Fibroblast of villous mesenchyme (primary cell): Measurements from ENCODE around the gene NABP2. TPM values are rescaled to one million over a fixed set of nuclear protein-coding genes. Genes with fewer than 3 reads are reported as not detected.
A peak's percentile ranks its signal among the peaks of the same experiment; 100 is the strongest.
"Not testable (repeated sequence)": the region's sequence is repeated elsewhere in the genome, so short reads cannot be mapped to it uniquely, and the experiment has no call there.

Experiments used
- DNase-seq: peaks from one replicate; pipeline ENCODE4 v3.0.0-alpha.2; 2010; ENCODE audit warnings: low read depth
- H3K4me3 ChIP-seq: 2 replicates; pipeline ENCODE4 v1.5.1; 2011; ENCODE audit warnings: low read depth, mild to moderate bottlenecking, low read length
- CTCF ChIP-seq: IDR thresholded peaks from 2 replicates; pipeline ENCODE4 v1.5.1; 2012; ENCODE audit warnings: low read depth, mild to moderate bottlenecking, low read length; ENCODE audit not compliant: insufficient read depth
- total RNA-seq: library from RNA; depleted of rRNA; stranded (reverse); fragments of >200 nt; gene quantifications from 2 replicates; pipeline ENCODE4 v1.2.3, GENCODE V29; 2012

The NABP2 gene
- total RNA-seq, 1 donor: 23.3 TPM

GRCh38 chr12:56258820-56259183 lies 34.7 kb downstream of the NABP2 start:
- TF ChIP-seq CTCF: no peak
- DNase-seq: no peak
- peak overlapping the region; percentile 72 for H3K4me3 ChIP-seq

GRCh38 chr12:56260380-56260779 lies 36.2 kb downstream of the NABP2 start:
- no peak for DNase-seq

GRCh38 chr12:56260921-56261320 lies 36.8 kb downstream of the NABP2 start:
- DNase-seq: no peak
- H3K4me3 ChIP-seq: no peak overlapping the region
- TF ChIP-seq CTCF: no peak

More at GRCh38 chr12:56260380-56260779, 36.2 kb downstream of the NABP2 start:
- H3K4me3 ChIP-seq: no peak overlapping the region
- TF ChIP-seq CTCF: no peak

- no peak overlapping the region for H3K4me3 ChIP-seq
- TF ChIP-seq CTCF: no peak
- DNase-seq: peak; percentile 74
Observed at GRCh38 chr12:56261503-56262232, 37.5 kb downstream of the NABP2 start.

GRCh38 chr12:56262955-56263354 lies 38.8 kb downstream of the NABP2 start:
- not testable (repeated sequence) for DNase-seq, H3K4me3 ChIP-seq

GRCh38 chr12:56266068-56266692 lies 42.0 kb downstream of the NABP2 start:
- H3K4me3 ChIP-seq: peak overlapping the region; percentile 70

GRCh38 chr12:56266693-56267442 lies 42.7 kb downstream of the NABP2 start, which contains the start of gene COQ10A:
COQ10A (plus strand) TSS chr12:56266942; CDS start chr12:56267119, 177 bp downstream.
- DNase-seq: peak; percentile 90
- H3K4me3 ChIP-seq: peak within 1 kb of the TSS; percentile 70
- TF ChIP-seq CTCF: peak; percentile 78

More at GRCh38 chr12:56266068-56266692, 42.0 kb downstream of the NABP2 start:
- DNase-seq: peak; percentile 15
